Osteocyte (in vitro differentiated cells): Measurements from ENCODE around the gene ATP8B4. TPM values are rescaled to one million over a fixed set of nuclear protein-coding genes. Genes with fewer than 3 reads are reported as not detected.

ENCODE experiments used
- DNase-seq: peaks from one replicate; pipeline ENCODE4 v3.0.0; 2021; ENCODE audit warnings: mixed read lengths; ENCODE audit not compliant: unreplicated experiment; ENCODE audit errors: extremely low spot score
- H3K27ac Mint-ChIP-seq: one replicate; pipeline ENCODE4 v1.8.0; 2021; ENCODE audit warnings: mild to moderate bottlenecking, mixed read lengths; ENCODE audit not compliant: unreplicated experiment
- H3K27me3 Mint-ChIP-seq: one replicate; pipeline ENCODE4 v1.8.0; 2021; ENCODE audit warnings: mixed read lengths; ENCODE audit not compliant: unreplicated experiment
- H3K36me3 Mint-ChIP-seq: one replicate; pipeline ENCODE4 v1.8.0; 2021; ENCODE audit warnings: mixed read lengths; ENCODE audit not compliant: unreplicated experiment
- H3K4me1 Mint-ChIP-seq: one replicate; pipeline ENCODE4 v1.8.0; 2021; ENCODE audit warnings: mixed read lengths; ENCODE audit not compliant: unreplicated experiment
- H3K4me3 Mint-ChIP-seq: one replicate; pipeline ENCODE4 v1.8.0; 2021; ENCODE audit warnings: mild to moderate bottlenecking, moderate library complexity, mixed read lengths; ENCODE audit not compliant: unreplicated experiment
- H3K9me3 Mint-ChIP-seq: one replicate; pipeline ENCODE4 v1.8.0; 2021; ENCODE audit warnings: mixed read lengths; ENCODE audit not compliant: unreplicated experiment
- total RNA-seq: library from RNA; stranded (reverse); gene quantifications from 2 replicates; pipeline ENCODE4 v1.2.1, GENCODE V29; 2021
- TF ChIP-seq, protein P1 (sequence below): fragments of 200-600 bp; sonication (generic); IDR thresholded peaks from 2 replicates; pipeline ENCODE4 v1.5.0; 2021; ENCODE audit warnings: antibody characterized with exemption, mild to moderate bottlenecking, moderate library complexity

ATP8B4 gene
- total RNA-seq, 1 donor from 2014 or later: not detected

DNA sequence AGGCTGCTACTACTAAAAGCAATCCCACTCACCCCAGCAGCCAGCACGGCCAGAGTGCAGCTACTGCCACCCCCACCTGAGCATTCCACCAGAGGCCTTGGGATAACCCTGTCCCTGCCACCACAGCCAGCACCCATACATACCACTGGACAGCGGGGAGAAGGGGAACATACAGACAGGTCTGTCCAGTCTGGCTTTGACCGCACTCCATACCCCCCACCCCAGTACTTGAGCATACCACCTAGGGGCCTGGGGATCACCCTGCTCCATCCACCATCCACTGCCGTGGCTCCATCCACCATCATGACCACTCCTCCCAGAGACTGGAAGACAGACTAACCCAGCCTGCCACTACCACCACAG, 210.1 kb downstream of the ATP8B4 start:
- Mint-ChIP-seq H3K4me1 (no peaks in the 10 kb centered on the region), H3K27me3 (peaks cover 5% of the 10 kb centered on the region), H3K27ac (no peak overlapping the region), H3K36me3 (no peaks in the 10 kb centered on the region), H3K4me3 (no peak overlapping the region), H3K9me3 (peaks cover 16% of the 10 kb centered on the region)
- TF ChIP-seq, protein P1, sequence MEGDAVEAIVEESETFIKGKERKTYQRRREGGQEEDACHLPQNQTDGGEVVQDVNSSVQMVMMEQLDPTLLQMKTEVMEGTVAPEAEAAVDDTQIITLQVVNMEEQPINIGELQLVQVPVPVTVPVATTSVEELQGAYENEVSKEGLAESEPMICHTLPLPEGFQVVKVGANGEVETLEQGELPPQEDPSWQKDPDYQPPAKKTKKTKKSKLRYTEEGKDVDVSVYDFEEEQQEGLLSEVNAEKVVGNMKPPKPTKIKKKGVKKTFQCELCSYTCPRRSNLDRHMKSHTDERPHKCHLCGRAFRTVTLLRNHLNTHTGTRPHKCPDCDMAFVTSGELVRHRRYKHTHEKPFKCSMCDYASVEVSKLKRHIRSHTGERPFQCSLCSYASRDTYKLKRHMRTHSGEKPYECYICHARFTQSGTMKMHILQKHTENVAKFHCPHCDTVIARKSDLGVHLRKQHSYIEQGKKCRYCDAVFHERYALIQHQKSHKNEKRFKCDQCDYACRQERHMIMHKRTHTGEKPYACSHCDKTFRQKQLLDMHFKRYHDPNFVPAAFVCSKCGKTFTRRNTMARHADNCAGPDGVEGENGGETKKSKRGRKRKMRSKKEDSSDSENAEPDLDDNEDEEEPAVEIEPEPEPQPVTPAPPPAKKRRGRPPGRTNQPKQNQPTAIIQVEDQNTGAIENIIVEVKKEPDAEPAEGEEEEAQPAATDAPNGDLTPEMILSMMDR: no peak
- no peak for DNase-seq

DNA sequence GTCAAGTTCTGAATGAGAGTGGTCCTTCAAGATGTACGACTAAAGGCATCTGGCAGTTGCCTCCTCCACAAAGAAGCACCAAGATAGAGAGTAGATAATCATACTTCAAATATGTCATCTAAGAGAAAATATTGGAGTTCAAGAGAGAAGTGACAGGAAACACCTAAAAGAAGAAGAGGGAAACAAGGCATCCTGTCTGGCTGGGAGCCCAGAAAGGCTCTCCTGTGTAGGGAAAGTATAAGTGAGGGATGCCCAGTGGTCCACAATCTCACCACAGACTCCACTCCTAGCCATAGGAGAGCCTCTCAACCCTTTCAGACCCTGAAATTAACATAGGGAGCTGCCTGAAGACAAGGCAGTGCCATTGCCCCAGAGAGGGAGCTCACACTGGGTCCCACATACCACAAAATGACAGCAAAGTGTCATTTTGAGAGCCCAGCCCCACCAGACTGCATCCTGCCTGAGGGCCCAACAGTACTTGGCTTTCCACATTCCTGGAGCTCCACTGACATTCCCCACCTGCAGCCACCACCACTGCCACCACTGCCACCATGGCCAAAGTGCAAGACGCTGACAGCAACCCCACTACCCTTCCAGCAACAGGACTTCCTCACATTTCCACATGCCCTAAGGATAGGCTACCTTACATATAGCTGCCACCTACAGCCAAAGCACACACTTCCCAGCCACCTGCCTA, 210.6 kb downstream of the ATP8B4 start:
- no peaks in the 10 kb centered on the region for H3K36me3 Mint-ChIP-seq
- H3K9me3 Mint-ChIP-seq: peaks cover 16% of the 10 kb centered on the region
- no peak for DNase-seq
- H3K4me1 Mint-ChIP-seq: peaks cover 4% of the 10 kb centered on the region
- TF ChIP-seq, protein P1: no peak
- H3K27me3 Mint-ChIP-seq: peaks cover 5% of the 10 kb centered on the region
- H3K4me3 Mint-ChIP-seq: no peak overlapping the region
- H3K27ac Mint-ChIP-seq: no peak overlapping the region

DNA sequence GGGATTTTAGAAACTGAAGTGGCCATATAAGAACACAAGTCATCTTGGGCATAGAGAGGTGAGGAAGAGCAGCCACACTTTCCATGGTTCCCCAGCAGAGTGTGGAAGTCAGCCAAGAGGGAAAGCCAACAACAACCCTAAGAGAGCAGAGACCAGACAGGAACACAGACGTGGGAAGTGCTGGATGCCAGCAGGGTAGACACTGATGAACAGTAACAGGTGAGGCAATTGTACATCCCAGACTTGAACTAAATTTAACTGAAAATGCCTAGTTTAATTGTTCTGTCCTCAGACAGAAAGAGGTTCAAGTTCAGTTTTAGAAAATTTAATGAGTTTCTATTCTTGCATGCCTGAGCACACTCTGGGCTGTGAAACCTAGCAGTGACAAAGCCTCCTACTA, 212.1 kb downstream of the ATP8B4 start:
- Mint-ChIP-seq H3K27ac (no peak overlapping the region), H3K4me1 (peaks cover 18% of the 10 kb centered on the region), H3K27me3 (peaks cover 2% of the 10 kb centered on the region), H3K36me3 (no peaks in the 10 kb centered on the region), H3K9me3 (peaks cover 12% of the 10 kb centered on the region), H3K4me3 (no peak overlapping the region)
- no peak for DNase-seq
- TF ChIP-seq, protein P1: no peak

DNA sequence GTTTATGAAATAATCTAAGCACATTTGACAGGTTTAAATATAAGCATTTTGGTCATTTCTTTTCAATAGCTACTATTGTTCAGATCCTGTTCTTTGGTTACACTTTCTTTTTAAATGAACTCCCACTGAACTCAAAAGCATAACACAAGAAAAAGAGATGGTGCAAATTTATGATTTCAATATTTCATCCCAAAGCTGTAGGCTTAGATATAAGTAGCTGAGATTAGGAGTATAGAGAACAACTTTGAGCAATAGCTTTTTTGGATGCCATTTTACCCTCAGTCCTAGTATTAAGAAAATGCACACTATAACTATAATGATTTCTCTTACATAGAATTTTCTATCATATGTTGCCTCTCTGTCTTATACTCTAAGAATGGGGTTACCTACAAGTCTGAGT, 213.8 kb downstream of the ATP8B4 start:
- Mint-ChIP-seq H3K27me3 (no peaks in the 10 kb centered on the region), H3K4me1 (peaks cover 31% of the 10 kb centered on the region), H3K4me3 (no peak overlapping the region), H3K27ac (no peak overlapping the region), H3K9me3 (peaks cover 6% of the 10 kb centered on the region), H3K36me3 (no peaks in the 10 kb centered on the region)
- DNase-seq: no peak
- TF ChIP-seq, protein P1: no peak

DNA sequence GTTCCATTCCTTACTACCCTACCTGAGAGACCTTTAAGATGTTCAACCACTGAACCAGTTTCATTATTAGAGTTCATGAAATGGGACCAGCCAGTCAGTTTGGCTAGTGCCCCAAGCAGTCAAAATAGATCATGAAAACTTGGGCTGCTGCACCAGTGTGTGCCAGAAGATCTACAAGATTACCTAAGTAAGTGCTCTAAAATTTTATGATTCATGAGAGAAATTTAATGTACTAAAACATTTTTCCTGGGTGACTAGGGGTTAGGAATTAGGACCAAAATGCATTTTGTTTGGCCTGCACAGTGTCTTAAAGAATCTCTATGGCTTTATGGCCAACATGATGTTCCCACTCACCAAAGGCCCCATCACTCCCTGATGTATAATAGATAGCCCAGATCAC, 214.7 kb downstream of the ATP8B4 start:
- Mint-ChIP-seq H3K27me3 (no peaks in the 10 kb centered on the region), H3K9me3 (no peaks in the 10 kb centered on the region), H3K4me1 (peaks cover 34% of the 10 kb centered on the region), H3K4me3 (no peak overlapping the region), H3K36me3 (no peaks in the 10 kb centered on the region), H3K27ac (no peak overlapping the region)
- TF ChIP-seq, protein P1: no peak
- DNase-seq: no peak
